ENCODE data around the gene TBX1. TPM values are rescaled to one million over a fixed set of nuclear protein-coding genes. Genes with fewer than 3 reads are reported as not detected.

The TBX1 gene
- total and polyA plus RNA-seq, 2 experiments from 2014 or later = 0.07 TPM; not detected in 1

DNA sequence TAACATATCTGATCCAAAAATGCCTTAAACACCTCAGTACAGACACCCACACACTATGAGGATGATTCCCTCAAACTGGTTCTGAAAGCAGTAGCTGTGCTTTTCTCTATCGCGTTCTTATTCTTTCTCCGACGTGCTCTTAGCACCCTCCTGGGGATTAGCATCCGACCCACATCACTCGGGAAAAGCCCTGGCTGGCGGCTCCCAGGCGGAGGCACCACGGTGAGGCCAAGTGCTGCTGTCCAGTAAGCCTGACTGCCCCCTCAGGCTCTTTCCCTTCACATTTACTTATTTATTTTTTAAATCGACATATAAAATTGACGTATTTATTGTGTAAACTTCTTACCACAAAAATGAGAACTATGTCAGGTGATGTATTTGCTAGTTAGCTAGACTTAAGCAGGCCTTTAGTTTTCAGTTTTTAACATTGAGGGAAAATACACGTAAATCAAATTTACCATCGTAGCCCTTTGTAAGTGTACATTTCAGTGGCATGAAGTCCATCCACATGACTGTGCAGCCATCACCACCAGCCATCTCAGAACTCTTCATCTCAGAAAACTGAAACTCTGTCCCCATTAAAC is 19.2 kb downstream of the TBX1 start:
- Histone ChIP-seq H3K4me2 (no peak overlapping the region), H4K20me1 (ENCODE audit: insufficient read depth, poor library complexity, severe bottlenecking) (no peaks in the 10 kb centered on the region), H3K36me3 (replicated peaks; ENCODE audit: insufficient read depth, low read depth) (no peaks in the 10 kb centered on the region), H2AFZ (no peak overlapping the region), H3K4me1 (ENCODE audit: insufficient read depth) (no peaks in the 10 kb centered on the region), H3K79me2 (no peaks in the 10 kb centered on the region), H3K9me3 (ENCODE audit: low read depth) (no peaks in the 10 kb centered on the region), H3K9me2 (replicated peaks; ENCODE audit: insufficient read depth) (no peaks in the 10 kb centered on the region), H3K27ac (no peak overlapping the region), H3K4me3 (no peak overlapping the region), H3K27me3 (peaks cover 18% of the 10 kb centered on the region)
- WGBS (ENCODE audit: low lambda C conversion rate, missing lambda C conversion rate) = 59% methylated on average over 13 of the region's 13 CpGs
- TF ChIP-seq, protein P1, sequence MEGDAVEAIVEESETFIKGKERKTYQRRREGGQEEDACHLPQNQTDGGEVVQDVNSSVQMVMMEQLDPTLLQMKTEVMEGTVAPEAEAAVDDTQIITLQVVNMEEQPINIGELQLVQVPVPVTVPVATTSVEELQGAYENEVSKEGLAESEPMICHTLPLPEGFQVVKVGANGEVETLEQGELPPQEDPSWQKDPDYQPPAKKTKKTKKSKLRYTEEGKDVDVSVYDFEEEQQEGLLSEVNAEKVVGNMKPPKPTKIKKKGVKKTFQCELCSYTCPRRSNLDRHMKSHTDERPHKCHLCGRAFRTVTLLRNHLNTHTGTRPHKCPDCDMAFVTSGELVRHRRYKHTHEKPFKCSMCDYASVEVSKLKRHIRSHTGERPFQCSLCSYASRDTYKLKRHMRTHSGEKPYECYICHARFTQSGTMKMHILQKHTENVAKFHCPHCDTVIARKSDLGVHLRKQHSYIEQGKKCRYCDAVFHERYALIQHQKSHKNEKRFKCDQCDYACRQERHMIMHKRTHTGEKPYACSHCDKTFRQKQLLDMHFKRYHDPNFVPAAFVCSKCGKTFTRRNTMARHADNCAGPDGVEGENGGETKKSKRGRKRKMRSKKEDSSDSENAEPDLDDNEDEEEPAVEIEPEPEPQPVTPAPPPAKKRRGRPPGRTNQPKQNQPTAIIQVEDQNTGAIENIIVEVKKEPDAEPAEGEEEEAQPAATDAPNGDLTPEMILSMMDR (IDR thresholded peaks at IDR 0.05; ENCODE audit: poor library complexity) = no peak
- TF ChIP-seq EZH2 (IDR thresholded peaks at IDR 0.05; ENCODE audit: borderline replicate concordance) = no peak
- no peak for TF ChIP-seq EZH2phosphoT487 (IDR thresholded peaks at IDR 0.05; ENCODE audit: low read depth, severe bottlenecking, unreplicated experiment)
- no peak for DNase-seq (ENCODE audit: low spot score)

DNA sequence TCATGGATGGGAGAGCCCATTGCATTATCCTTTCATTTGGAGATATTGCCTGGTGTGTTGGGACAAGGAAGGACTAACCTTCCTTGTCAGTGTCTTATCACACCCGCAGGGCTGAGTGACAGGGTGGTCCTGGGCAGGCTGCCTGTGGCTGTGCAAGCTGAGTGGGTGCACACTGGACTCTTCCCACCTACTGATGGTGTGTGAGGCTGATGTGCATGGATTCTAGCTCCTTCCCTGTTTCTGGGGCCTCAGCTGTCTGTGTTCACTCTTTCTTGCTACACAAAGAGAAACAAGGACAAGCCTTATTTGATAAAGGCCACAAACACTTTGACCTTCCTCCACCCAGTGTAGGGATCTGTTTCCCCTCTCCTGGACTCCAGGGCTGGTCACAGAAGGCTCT is 22.0 kb downstream of the TBX1 start:
- TF ChIP-seq, protein P1 (IDR thresholded peaks at IDR 0.05; ENCODE audit: poor library complexity) = no peak
- TF ChIP-seq EZH2phosphoT487 (IDR thresholded peaks at IDR 0.05; ENCODE audit: low read depth, severe bottlenecking, unreplicated experiment) (no peak), EZH2 (IDR thresholded peaks at IDR 0.05; ENCODE audit: borderline replicate concordance) (no peak)
- no peaks in the 10 kb centered on the region for H3K79me2 ChIP-seq
- H3K4me2 ChIP-seq = no peak overlapping the region
- no peaks in the 10 kb centered on the region for H4K20me1 ChIP-seq (ENCODE audit: insufficient read depth, poor library complexity, severe bottlenecking)
- WGBS (ENCODE audit: low lambda C conversion rate, missing lambda C conversion rate) = 94% methylated on average over 1 of the region's 1 CpG
- H3K36me3 ChIP-seq (replicated peaks; ENCODE audit: insufficient read depth, low read depth) = no peaks in the 10 kb centered on the region
- no peak overlapping the region for H3K4me3 ChIP-seq
- H3K9me3 ChIP-seq (ENCODE audit: low read depth) = no peaks in the 10 kb centered on the region
- no peak overlapping the region for H2AFZ ChIP-seq
- no peak for DNase-seq (ENCODE audit: low spot score)
- no peaks in the 10 kb centered on the region for H3K4me1 ChIP-seq (ENCODE audit: insufficient read depth)
- H3K9me2 ChIP-seq (replicated peaks; ENCODE audit: insufficient read depth) = no peaks in the 10 kb centered on the region
- H3K27ac ChIP-seq = no peak overlapping the region
- peaks cover 12% of the 10 kb centered on the region for H3K27me3 ChIP-seq

DNA sequence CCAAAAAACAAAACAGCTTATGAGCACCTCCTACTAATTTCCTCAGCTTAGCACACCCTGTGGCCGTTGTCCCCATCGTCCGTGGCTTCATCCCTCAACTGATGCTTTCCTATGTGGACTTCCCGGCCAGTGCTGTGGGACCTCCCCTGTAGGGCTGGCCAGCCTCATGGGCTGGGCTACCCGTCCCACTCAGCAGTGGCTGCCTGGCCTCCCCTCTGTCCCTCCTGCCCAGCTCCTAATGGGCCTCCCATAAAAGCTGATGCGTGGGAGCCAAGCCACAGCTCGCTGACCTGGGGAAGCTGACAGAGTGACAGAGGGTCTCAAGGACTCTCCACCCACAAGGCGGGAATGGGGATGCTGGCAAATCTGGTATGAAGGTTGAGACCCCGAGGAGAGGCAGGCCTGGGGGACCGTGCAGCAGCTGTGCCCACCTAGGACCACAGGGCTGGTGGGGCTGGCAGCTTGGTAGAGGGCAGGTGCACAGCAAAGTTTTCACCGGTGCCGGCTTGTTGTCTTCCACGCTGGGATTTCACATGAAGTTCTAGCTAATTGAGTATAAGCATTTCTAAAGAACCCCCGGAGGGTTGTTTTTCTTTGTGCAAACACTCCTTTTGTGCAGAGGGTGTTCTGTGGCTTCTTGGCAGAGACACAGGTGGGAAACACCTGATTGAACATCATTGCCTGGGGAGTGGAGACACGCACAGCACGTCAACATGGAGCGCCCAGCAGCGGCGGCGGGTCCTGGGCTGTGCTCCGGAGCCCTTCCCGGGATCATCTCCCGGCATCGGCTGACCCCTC is 23.2 kb downstream of the TBX1 start:
- H3K4me3 ChIP-seq = no peak overlapping the region
- no peaks in the 10 kb centered on the region for H3K4me1 ChIP-seq (ENCODE audit: insufficient read depth)
- H3K9me3 ChIP-seq (ENCODE audit: low read depth) = no peaks in the 10 kb centered on the region
- H3K27me3 ChIP-seq = peaks cover 9% of the 10 kb centered on the region
- no peaks in the 10 kb centered on the region for H3K79me2 ChIP-seq
- H4K20me1 ChIP-seq (ENCODE audit: insufficient read depth, poor library complexity, severe bottlenecking) = no peaks in the 10 kb centered on the region
- H3K36me3 ChIP-seq (replicated peaks; ENCODE audit: insufficient read depth, low read depth) = no peaks in the 10 kb centered on the region
- DNase-seq (ENCODE audit: low spot score) = no peak
- WGBS (ENCODE audit: low lambda C conversion rate, missing lambda C conversion rate) = 90% methylated on average over 24 of the region's 24 CpGs
- H3K27ac ChIP-seq = no peak overlapping the region
- H2AFZ ChIP-seq = no peak overlapping the region
- H3K4me2 ChIP-seq = no peak overlapping the region
- TF ChIP-seq EZH2phosphoT487 (IDR thresholded peaks at IDR 0.05; ENCODE audit: low read depth, severe bottlenecking, unreplicated experiment) (no peak), EZH2 (IDR thresholded peaks at IDR 0.05; ENCODE audit: borderline replicate concordance) (no peak)
- TF ChIP-seq, protein P1 (IDR thresholded peaks at IDR 0.05; ENCODE audit: poor library complexity) = no peak
- no peaks in the 10 kb centered on the region for H3K9me2 ChIP-seq (replicated peaks; ENCODE audit: insufficient read depth)

All from hepatocyte (in vitro differentiated cells).